Measurements from ENCODE around the gene WT1.
A peak's percentile ranks its signal among the peaks of the same experiment; 100 is the strongest.
"Not testable (repeated sequence)": the region's sequence is repeated elsewhere in the genome, so short reads cannot be mapped to it uniquely, and the experiment has no call there.

The WT1 gene

GRCh38 chr11:32381179-32381578 is 54.2 kb downstream of the WT1 start:
- TF ChIP-seq CTCF (conservative IDR thresholded peaks at IDR 0.05; ENCODE audit: low read length): no peak
- no peak for DNase-seq (ENCODE audit: low read depth)
- no peak overlapping the region for H3K4me3 ChIP-seq (ENCODE audit: low read length)

- no peak overlapping the region for H3K4me3 ChIP-seq (ENCODE audit: low read length)
- DNase-seq (ENCODE audit: low read depth): no peak
- TF ChIP-seq CTCF (conservative IDR thresholded peaks at IDR 0.05; ENCODE audit: low read length): no peak
These were observed 55.6 kb downstream of the WT1 start for GRCh38 chr11:32379719-32380118.

- no peak for DNase-seq (ENCODE audit: low read depth)
- TF ChIP-seq CTCF (conservative IDR thresholded peaks at IDR 0.05; ENCODE audit: low read length): no peak
- H3K4me3 ChIP-seq (ENCODE audit: low read length): no peak overlapping the region
These were observed 59.5 kb downstream of the WT1 start for GRCh38 chr11:32375826-32376225.

GRCh38 chr11:32374261-32374711 is 61.1 kb downstream of the WT1 start:
- H3K4me3 ChIP-seq (ENCODE audit: low read length): no peak overlapping the region
- TF ChIP-seq CTCF (conservative IDR thresholded peaks at IDR 0.05; ENCODE audit: low read length): peak; percentile 72
- peak; percentile 28 for DNase-seq (ENCODE audit: low read depth)

- not testable (repeated sequence) for H3K4me3 ChIP-seq (ENCODE audit: low read length); DNase-seq (ENCODE audit: low read depth)
These were observed 65.4 kb downstream of the WT1 start for GRCh38 chr11:32369987-32370386.

- H3K4me3 ChIP-seq (ENCODE audit: low read length): no peak overlapping the region
- peak; percentile 78 for DNase-seq (ENCODE audit: low read depth)
- no peak for TF ChIP-seq CTCF (conservative IDR thresholded peaks at IDR 0.05; ENCODE audit: low read length)
These were observed 68.7 kb downstream of the WT1 start for GRCh38 chr11:32366666-32367065.

- no peak overlapping the region for H3K4me3 ChIP-seq (ENCODE audit: low read length)
- no peak for TF ChIP-seq CTCF (conservative IDR thresholded peaks at IDR 0.05; ENCODE audit: low read length)
- no peak for DNase-seq (ENCODE audit: low read depth)
These were observed 70.1 kb downstream of the WT1 start for GRCh38 chr11:32365192-32365591.

- TF ChIP-seq CTCF (conservative IDR thresholded peaks at IDR 0.05; ENCODE audit: low read length): no peak
- DNase-seq (ENCODE audit: low read depth): no peak
These were observed 76.6 kb downstream of the WT1 start for GRCh38 chr11:32358729-32359128.

More at GRCh38 chr11:32358729-32359128, 76.6 kb downstream of the WT1 start:
- no peak overlapping the region for H3K4me3 ChIP-seq (ENCODE audit: low read length)
